ENCODE data around the gene FAU. TPM values are rescaled to one million over a fixed set of nuclear protein-coding genes. Genes with fewer than 3 reads are reported as not detected.

FAU gene
- total RNA-seq, 1 experiment from 2014 or later = 1,073 TPM

DNA sequence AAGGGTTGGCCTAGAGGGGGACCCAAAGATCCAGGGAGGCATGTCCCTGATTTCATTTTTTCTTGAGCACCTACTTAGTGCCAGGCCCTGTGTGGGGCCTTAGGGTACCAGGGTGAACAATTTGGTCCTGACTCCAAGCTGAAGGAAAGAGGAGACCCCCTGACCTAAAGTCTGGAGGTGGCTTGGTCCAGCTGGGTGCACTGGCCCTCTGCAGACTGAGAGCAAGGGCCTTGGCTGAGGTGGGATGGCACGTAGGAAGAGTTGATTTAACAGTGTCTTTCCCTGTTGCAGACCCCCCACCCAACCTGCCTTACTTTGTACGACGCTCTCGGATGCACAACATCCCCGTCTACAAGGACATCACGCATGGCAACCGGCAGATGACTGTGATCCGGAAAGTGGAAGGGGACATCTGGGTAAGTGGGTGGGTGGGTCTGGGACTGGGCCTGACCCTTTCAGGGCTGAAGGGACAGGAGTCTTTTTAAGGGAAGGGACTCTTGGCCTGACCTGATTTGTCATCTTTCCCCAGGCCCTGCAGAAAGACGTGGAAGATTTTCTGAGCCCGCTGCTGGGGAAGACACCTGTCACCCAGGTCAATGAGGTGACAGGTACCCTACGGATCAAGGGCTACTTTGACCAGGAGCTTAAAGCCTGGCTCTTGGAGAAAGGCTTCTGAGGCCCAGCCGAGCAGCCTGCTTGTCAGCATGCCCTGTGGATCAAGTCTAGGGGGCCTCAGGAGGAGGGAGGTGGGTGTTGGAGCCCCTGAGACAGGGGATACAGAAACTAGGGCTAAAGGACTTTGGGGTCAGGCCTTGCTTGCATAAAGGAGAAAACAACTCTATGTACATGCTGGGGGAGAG lies 3.5 kb upstream of the FAU start:
- Histone ChIP-seq H3K9me3 (ENCODE audit: control insufficient read depth in 1 of 2, insufficient read depth in 1 of 2, low read depth in 1 of 2, low read length in 2 of 2) (no peaks in the 10 kb centered on the region), H3K9ac (ENCODE audit: low read length) (no peak overlapping the region), H3K27ac (ENCODE audit: low read depth, low read length) (no peak overlapping the region), H3K27me3 (ENCODE audit: insufficient read depth, low read length) (no peaks in the 10 kb centered on the region), H3K4me2 (ENCODE audit: low read length) (no peak overlapping the region), H2AFZ (ENCODE audit: low read depth, low read length, poor library complexity, severe bottlenecking) (no peak overlapping the region), H3K9me2 (ENCODE audit: insufficient read depth) (no peaks in the 10 kb centered on the region), H4K20me1 (ENCODE audit: insufficient read depth) (no peaks in the 10 kb centered on the region; the same call in 1 of the 2 replicates), H3K79me2 (ENCODE audit: insufficient read depth, low read length) (peaks cover 50% of the 10 kb centered on the region), H3K4me3 (replicated peaks in 1 of 2; ENCODE audit: low read depth in 1 of 2, low read length in 2 of 2) (no peak overlapping the region), H3K4me1 (ENCODE audit: control insufficient read depth in 1 of 2, insufficient read depth in 2 of 2, low read length in 2 of 2) (peaks cover 9 to 15% of the 10 kb centered on the region in 2 experiments; a peak in 3 of 4 replicates), H3K36me3 (ENCODE audit: control insufficient read depth in 1 of 2, insufficient read depth in 2 of 2, low read length in 2 of 2) (peaks cover 27 to 62% of the 10 kb centered on the region in 2 experiments)
- ChIA-PET RAD21 (ENCODE audit: low non-redundant PET in 1 of 2, low total read pairs in 2 of 2, uncharacterized antibody in 2 of 2, unreplicated experiment in 2 of 2) (no interaction called here), POLR2A (interaction anchor here (1.2 kb wide), 1 partner anchor 44 kb away, joined by 3 read pairs; the partner anchor contains the start of gene SPDYC), CTCF (no interaction called here)
- no peak for TF ChIP-seq CBX3 (IDR thresholded peaks at IDR 0.05; ENCODE audit: low read depth)
- ATAC-seq (no peak), DNase-seq (ENCODE audit: low read depth, low spot score) (no peak)
- intact Hi-C loops (cut with micrococcal nuclease) = no loop called here
- no TSS peak for BruUV-seq (replicated peaks)

DNA sequence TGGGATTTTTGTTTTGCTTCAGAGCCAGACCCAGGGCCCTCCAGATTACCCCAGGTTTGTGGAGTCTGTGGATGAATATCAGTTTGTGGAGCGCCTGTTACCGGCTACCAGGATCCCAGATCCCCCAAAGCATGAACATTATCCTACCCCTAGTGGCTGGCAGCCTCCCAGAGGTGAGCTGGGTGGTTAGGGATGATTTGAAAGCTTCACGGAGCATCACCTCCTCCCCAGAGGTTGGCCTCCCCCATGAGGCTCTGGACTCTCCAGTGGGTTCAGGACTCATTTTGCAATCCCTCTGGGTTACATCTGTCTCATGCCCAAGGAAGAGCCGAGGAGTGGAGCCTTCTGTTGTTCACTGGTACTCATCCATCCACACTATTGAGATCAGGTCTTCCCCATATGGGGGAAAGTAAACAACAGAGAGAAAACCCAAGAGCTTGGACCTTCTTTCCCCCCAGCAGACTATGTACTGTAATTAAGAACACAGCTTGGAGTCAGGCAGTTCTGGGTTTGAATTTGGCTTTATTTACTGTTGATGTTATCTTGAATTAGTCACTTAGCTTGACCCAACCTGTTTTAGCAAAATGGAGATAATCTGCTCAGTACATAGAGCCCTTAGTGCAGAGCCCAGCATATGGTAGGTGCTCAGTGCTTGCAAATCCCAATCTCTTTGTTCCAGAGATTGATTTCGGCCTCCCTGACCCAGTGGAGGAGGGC lies 2.7 kb upstream of the FAU start:
- RAD21 ChIA-PET (ENCODE audit: low non-redundant PET in 1 of 2, low total read pairs in 2 of 2, uncharacterized antibody in 2 of 2, unreplicated experiment in 2 of 2) = interaction anchor here in 1 of 2 experiments (0.8 kb wide), 1 partner anchor 57 kb away, joined by 3 read pairs; the partner anchor contains the start of gene CAPN1

More for the DNA sequence above, 2.7 kb upstream of the FAU start:
- BruUV-seq (replicated peaks) = TSS peak; percentile 21
- peak overlapping the region; percentile 91; the same call in 1 of the 2 replicates for H3K4me2 ChIP-seq (ENCODE audit: low read length)
- H3K9me3 ChIP-seq (ENCODE audit: control insufficient read depth in 1 of 2, insufficient read depth in 1 of 2, low read depth in 1 of 2, low read length in 2 of 2) = no peaks in the 10 kb centered on the region
- H3K4me1 ChIP-seq (ENCODE audit: control insufficient read depth in 1 of 2, insufficient read depth in 2 of 2, low read length in 2 of 2) = peaks cover 9 to 19% of the 10 kb centered on the region in 2 experiments; a peak in 3 of 4 replicates
- H3K9ac ChIP-seq (ENCODE audit: low read length) = no peak overlapping the region
- no peak for TF ChIP-seq SRF (IDR thresholded peaks at IDR 0.05; ENCODE audit: low read depth)
- TF ChIP-seq EZH2phosphoT487 (IDR thresholded peaks at IDR 0.05; ENCODE audit: borderline replicate concordance) = no peak
- TF ChIP-seq CEBPB (IDR thresholded peaks at IDR 0.05; ENCODE audit: low read depth) = no peak
- no peak for TF ChIP-seq TCF7L2 (IDR thresholded peaks at IDR 0.05; ENCODE audit: borderline replicate concordance, extremely low read depth, insufficient read depth, insufficient read length)
- H3K27me3 ChIP-seq (ENCODE audit: insufficient read depth, low read length) = no peaks in the 10 kb centered on the region
- H3K9me2 ChIP-seq (ENCODE audit: insufficient read depth) = no peaks in the 10 kb centered on the region
- ChIA-PET CTCF (no interaction called here), POLR2A (interaction anchor here (1.2 to 1.3 kb wide), 2 partner anchors 13 to 45 kb away, joined by 3 to 6 read pairs; partner anchors contain the start of genes SPDYC and TM7SF2)
- peaks cover 25 to 62% of the 10 kb centered on the region in 2 experiments for H3K36me3 ChIP-seq (ENCODE audit: control insufficient read depth in 1 of 2, insufficient read depth in 2 of 2, low read length in 2 of 2)
- H3K79me2 ChIP-seq (ENCODE audit: insufficient read depth, low read length) = peaks cover 58% of the 10 kb centered on the region
- no peak overlapping the region for H3K4me3 ChIP-seq (replicated peaks in 1 of 2; ENCODE audit: low read depth in 1 of 2, low read length in 2 of 2)
- intact Hi-C loops (cut with micrococcal nuclease) = no loop called here
- no peaks in the 10 kb centered on the region; the same call in 1 of the 2 replicates for H4K20me1 ChIP-seq (ENCODE audit: insufficient read depth)
- no peak for DNase-seq (ENCODE audit: low read depth, low spot score)
- H3K27ac ChIP-seq (ENCODE audit: low read depth, low read length) = no peak overlapping the region
- H2AFZ ChIP-seq (ENCODE audit: low read depth, low read length, poor library complexity, severe bottlenecking) = no peak overlapping the region
- ATAC-seq = no peak

Measured in HCT116 (cell line).